HG03060 (cell line): ENCODE results near the gene NMT2.
A peak's percentile ranks its signal among the peaks of the same experiment; 100 is the strongest.
"Not testable (repeated sequence)": the region's sequence is repeated elsewhere in the genome, so short reads cannot be mapped to it uniquely, and the experiment has no call there.

Experiments used
- ATAC-seq: cut with Tn5 transposase; IDR thresholded peaks from one replicate; pipeline ENCODE4 v1.9.1; 2021; ENCODE audit warnings: low read depth, moderate number of reproducible peaks; ENCODE audit not compliant: unreplicated experiment

NMT2 gene

GRCh38 chr10:15168291-15168785, at the start of gene NMT2:
TSS of gene NMT2 (minus strand) at chr10:15168693. CDS start at chr10:15168612, 81 bp downstream.
- peak; percentile 43 for ATAC-seq

- ATAC-seq: no peak
Observed at GRCh38 chr10:15216700-15217099, 48.2 kb upstream of the NMT2 start.

- no peak for ATAC-seq
Observed at GRCh38 chr10:15214237-15214636, 45.7 kb upstream of the NMT2 start.

- no peak for ATAC-seq
Observed at GRCh38 chr10:15213461-15213861, 45.0 kb upstream of the NMT2 start.

GRCh38 chr10:15211464-15211979, 43.0 kb upstream of the NMT2 start:
- ATAC-seq: no peak

GRCh38 chr10:15210521-15210920, 42.0 kb upstream of the NMT2 start:
- no peak for ATAC-seq

- ATAC-seq: no peak
Observed at GRCh38 chr10:15209827-15210509, 41.5 kb upstream of the NMT2 start.

- no peak for ATAC-seq
Observed at GRCh38 chr10:15208221-15208620, 39.7 kb upstream of the NMT2 start.

- ATAC-seq: not testable (repeated sequence)
Observed at GRCh38 chr10:15207410-15207809, 38.9 kb upstream of the NMT2 start.

GRCh38 chr10:15202639-15203038, 34.1 kb upstream of the NMT2 start:
- no peak for ATAC-seq

GRCh38 chr10:15202301-15202621, 33.8 kb upstream of the NMT2 start:
- ATAC-seq: not testable (repeated sequence)

- no peak for ATAC-seq
Observed at GRCh38 chr10:15201589-15202300, 33.3 kb upstream of the NMT2 start.

- no peak for ATAC-seq
Observed at GRCh38 chr10:15200626-15201025, 32.1 kb upstream of the NMT2 start.

- ATAC-seq: no peak
Observed at GRCh38 chr10:15197911-15198310, 29.4 kb upstream of the NMT2 start.

GRCh38 chr10:15197276-15197675, 28.8 kb upstream of the NMT2 start:
- no peak for ATAC-seq

- no peak for ATAC-seq
Observed at GRCh38 chr10:15196021-15196834, 27.7 kb upstream of the NMT2 start.

- ATAC-seq: no peak
Observed at GRCh38 chr10:15189133-15189885, 20.8 kb upstream of the NMT2 start.

GRCh38 chr10:15188603-15189002, 20.1 kb upstream of the NMT2 start:
- no peak for ATAC-seq

GRCh38 chr10:15183689-15184481, 15.4 kb upstream of the NMT2 start:
- no peak for ATAC-seq
